OCI-LY1 (cell line): Measurements from ENCODE around the gene ALDH3A1.

ENCODE experiments used
- EZH2 ChIP-seq: fragments of 200-600 bp; sonication (generic), shearing (Covaris generic); IDR thresholded peaks from 2 replicates; pipeline ENCODE4 v1.8.0; 2017; ENCODE audit warnings: borderline replicate concordance, mixed run types, mild to moderate bottlenecking, antibody characterized with exemption, low read length, moderate library complexity, mixed read lengths
- TF ChIP-seq, protein P1 (sequence below): fragments of 200-600 bp; sonication (generic), shearing (Covaris generic); IDR thresholded peaks from 2 replicates; pipeline ENCODE4 v1.5.1; 2017; ENCODE audit warnings: mild to moderate bottlenecking, antibody characterized with exemption, low read length, moderate library complexity, mixed read lengths

DNA sequence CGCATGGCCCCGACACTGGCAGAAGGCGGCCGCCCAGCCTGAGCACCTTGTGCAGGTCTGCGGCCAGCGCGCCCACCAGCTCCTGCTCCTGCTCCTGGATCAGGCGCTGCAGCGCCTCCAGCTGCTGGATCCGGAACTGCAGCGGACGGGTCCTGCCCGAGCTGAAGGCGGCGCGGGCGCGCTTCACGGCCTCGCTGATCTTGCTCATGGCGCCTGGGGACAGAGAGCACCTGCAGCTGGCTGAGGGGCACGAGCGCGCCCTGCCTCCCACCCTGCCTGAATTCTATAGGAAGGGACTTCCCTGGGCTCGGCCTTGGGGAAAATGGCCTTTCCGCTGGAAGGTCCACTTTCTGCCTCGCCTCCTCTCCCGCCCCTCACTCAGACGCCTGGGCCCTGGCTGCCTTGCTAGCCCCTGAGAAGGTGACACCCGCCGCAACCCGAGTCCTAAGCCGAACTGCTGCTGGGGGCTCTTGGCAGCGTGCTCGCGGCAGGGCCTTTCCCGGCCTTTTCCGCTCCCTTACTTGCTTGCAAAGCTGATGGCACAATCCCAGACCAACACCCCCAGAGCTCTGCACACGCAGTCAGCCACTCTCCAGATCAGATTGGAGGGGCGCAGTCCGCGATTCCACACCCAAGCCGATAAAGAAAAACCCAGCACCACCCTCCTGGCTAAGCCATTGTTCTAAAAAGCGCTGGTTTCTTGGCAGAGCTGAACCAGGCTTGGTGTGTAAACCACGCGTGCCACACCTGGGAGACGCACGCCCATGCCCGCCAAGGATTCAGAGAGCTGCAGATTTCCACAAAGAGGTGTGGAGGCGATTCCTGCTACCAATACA, 3.0 kb downstream of the ALDH3A1 start:
- TF ChIP-seq, protein P1, sequence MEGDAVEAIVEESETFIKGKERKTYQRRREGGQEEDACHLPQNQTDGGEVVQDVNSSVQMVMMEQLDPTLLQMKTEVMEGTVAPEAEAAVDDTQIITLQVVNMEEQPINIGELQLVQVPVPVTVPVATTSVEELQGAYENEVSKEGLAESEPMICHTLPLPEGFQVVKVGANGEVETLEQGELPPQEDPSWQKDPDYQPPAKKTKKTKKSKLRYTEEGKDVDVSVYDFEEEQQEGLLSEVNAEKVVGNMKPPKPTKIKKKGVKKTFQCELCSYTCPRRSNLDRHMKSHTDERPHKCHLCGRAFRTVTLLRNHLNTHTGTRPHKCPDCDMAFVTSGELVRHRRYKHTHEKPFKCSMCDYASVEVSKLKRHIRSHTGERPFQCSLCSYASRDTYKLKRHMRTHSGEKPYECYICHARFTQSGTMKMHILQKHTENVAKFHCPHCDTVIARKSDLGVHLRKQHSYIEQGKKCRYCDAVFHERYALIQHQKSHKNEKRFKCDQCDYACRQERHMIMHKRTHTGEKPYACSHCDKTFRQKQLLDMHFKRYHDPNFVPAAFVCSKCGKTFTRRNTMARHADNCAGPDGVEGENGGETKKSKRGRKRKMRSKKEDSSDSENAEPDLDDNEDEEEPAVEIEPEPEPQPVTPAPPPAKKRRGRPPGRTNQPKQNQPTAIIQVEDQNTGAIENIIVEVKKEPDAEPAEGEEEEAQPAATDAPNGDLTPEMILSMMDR: peak; percentile 40
- TF ChIP-seq EZH2: no peak
